ENCODE measurements around the gene NRIP1.
"Not testable (repeated sequence)": the region's sequence is repeated elsewhere in the genome, so short reads cannot be mapped to it uniquely, and the experiment has no call there.

NRIP1 gene

DNA sequence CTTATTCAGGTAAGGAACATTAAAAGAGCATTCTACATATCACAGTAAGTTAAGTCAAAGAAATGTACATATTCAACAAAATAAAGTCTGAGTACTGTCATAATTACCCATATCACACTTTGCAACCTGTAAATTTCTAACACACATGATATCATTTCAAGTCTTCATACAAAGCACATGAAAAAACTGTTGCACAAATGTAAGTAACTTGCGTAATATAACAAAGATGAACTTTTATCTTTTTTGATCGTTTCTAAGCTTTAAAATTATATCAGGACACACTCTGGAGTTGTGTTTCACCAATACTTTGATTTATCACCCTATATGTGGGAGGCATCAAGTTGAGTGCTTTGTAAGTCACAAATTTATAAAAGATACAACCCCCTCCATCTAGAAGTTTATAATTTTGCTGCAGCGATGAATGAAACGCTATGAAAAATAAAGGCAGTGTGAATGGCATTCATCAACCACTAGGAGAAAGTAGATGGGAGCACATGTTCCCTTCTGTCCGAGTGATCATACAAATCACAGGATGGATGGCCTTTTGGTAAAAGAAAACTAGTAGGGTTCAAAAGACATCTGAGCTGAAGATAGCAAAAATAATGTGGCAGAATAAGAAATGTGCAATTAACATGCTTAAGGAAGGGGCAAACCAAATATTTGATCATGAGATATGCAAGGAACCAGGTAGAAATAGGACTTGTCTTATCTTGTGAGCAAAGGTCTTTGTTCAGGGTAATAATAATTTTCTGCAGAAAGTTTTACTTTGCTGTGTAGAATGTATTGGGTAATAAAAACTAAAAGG lies 27.5 kb downstream of the NRIP1 start:
- no peak for DNase-seq

- no peak for DNase-seq
These were observed 28.6 kb downstream of the NRIP1 start for GRCh38 chr21:15036189-15036588.

GRCh38 chr21:15034126-15034853 lies 30.5 kb downstream of the NRIP1 start:
- DNase-seq, result no peak

DNA sequence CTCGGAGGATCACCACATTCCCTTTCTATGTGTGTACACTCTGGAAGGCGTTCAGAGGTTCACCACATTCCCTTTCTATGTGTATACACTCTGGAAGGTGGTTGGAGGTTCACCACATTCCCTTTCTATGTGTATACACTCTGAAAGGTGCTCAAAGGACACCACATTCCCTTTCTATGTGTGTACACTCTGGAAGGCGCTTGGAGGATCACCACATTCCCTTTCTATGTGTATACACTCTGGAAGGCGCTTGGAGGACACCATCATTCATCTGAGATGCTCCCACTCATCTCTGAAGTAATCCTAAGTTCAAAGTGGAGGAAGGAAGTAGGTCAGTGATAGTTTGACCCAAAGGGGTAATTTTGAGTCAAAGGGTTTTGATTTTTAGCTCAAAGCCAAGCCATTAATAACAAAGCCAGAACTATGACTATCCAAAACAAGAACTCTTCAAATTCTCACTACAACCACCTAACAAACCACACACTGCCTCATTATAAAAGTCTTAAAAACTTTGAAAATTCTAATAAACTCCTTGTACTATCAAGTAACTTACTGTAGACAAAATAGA lies 32.9 kb downstream of the NRIP1 start:
- DNase-seq, result no peak

DNA sequence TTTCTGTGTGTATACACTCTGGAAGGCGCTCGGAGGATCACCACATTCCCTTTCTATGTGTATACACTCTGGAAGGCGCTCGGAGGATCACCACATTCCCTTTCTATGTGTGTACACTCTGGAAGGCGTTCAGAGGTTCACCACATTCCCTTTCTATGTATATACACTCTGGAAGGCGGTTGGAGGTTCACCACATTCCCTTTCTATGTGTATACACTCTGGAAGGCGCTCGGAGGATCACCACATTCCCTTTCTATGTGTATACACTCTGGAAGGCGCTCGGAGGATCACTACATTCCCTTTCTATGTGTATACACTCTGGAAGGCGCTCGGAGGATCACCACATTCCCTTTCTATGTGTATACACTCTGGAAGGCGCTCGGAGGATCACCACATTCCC lies 33.4 kb downstream of the NRIP1 start:
- DNase-seq, result not testable (repeated sequence)

- not testable (repeated sequence) for DNase-seq
These were observed 33.9 kb downstream of the NRIP1 start for GRCh38 chr21:15030861-15031260.

GRCh38 chr21:15029077-15029476 lies 35.7 kb downstream of the NRIP1 start:
- no peak for DNase-seq

GRCh38 chr21:15028186-15028585 lies 36.6 kb downstream of the NRIP1 start:
- no peak for DNase-seq

- no peak for DNase-seq
These were observed 37.7 kb downstream of the NRIP1 start for GRCh38 chr21:15027056-15027455.

DNA sequence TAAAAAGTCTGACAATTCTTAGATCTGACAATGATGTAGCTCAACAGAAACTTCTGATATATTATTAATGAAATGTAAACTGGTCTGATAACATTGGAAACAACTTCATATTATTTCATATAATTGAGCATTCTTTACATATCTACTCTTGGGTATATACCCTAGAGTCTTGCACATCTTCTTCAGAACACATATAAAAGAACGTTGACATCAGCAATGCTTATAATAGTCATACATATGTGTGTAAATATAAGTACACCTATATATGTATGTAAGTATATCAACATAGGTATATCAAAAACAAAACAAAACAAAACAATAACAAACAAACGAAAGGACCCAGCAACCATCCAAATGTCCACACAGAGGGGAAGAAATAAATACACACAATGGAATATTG lies 38.4 kb downstream of the NRIP1 start:
- DNase-seq, result no peak

DNA sequence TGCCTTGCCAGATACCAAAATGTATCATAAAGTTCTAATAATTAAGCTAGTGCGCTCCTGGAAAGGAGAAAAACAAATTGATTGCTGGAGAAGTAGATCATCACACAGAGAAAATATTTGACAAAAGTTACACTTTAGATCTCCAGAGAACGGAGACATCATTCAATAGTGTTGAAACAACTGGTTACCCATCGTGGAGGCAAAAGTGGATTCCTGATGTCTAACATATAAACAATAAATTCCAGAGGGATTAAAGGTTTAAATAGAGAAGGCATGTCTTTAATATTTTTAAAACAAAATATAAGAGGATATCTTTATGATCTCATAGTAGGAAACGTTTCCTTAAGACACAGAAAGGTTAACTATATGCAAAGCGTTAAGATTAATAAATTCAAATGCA lies 41.0 kb downstream of the NRIP1 start:
- no peak for DNase-seq

DNA sequence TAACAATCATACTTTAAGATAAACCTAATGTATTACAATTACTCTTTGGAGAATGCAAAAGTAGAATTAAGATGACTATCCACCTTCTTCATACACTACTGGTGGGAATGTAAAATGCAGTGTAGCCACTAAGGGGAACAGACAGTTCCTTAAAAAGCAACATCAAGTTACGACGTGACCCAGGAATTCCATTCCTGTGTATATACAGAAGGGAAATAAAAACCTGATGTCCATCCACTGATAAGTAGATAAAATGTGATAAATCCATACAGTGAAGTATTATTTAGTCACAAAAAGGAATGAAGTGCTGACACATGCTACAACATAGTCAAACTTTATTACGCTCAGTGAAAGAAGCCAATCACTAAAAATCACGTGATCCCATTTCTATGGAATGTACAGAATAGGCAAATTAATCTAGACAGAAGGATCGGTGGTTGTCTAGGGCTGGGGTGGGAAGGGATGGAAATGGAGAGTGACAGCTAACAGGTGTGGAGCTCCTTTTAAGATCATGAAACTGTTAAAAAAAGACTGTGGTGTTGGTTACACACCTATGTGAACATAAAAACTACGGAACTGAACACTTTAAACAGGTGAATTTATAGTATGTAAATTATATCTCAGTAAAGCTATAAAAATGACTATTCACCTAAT lies 42.1 kb downstream of the NRIP1 start:
- DNase-seq, result no peak

DNA sequence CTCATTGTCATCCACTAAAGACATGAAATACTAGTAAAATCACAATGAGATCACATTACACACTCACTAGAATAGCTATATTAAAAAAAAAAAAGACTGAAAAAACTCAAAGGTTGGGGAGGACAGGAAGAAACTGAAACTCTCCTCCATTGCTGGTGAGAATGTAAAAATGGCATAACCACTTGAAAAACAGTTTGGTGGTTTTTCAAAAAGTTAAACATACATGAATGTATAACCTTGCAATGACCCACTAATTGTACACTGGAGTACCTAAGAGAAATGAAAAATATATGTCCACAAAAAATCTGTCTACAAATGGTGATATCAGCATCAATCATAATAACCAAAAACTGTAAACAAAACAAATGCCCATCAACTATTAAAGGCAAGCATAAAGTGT lies 44.0 kb downstream of the NRIP1 start:
- DNase-seq, result no peak

DNA sequence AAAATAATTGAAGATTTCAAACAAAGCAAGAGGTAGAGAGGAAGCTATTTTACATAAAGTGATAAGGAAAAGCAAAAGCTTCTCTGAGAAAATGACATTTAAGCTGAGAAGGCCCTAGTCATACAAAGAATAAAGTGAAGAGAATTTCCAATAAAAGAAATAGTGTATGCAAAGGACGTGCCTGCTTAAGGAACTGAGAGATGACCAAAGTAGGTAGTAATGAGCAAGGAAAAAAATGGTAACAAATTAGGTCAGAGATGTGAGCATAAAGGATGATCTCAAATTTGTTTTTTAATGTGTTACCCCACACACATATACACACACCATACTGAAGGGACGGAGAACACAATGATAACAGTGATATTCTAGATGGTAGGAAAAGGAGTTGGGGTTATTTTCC lies 46.4 kb downstream of the NRIP1 start:
- no peak for DNase-seq

GRCh38 chr21:15015622-15016471 lies 49.0 kb downstream of the NRIP1 start:
- no peak for DNase-seq

GRCh38 chr21:15014221-15014620 lies 50.6 kb downstream of the NRIP1 start:
- no peak for DNase-seq

DNA sequence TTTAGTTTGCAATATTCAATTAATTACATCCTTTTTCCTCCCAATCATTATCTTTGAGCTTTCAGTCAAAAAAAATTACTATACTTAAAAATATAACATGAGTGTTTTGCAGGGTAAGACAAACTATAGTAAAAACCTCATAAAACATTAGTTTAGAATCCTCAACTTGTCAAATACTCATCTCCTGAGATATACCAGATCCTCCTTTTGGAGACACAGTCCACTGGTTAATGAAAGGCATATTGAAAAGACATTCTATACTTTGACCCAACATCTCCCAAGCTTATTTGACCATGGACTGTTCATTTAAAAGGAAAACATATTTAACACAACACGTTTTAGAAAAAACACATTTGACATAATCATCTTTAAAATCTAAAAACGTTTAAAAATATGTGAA lies 52.8 kb downstream of the NRIP1 start:
- no peak for DNase-seq

GRCh38 chr21:15010645-15011044 lies 54.2 kb downstream of the NRIP1 start:
- DNase-seq, result no peak

- no peak for DNase-seq
These were observed 54.9 kb downstream of the NRIP1 start for GRCh38 chr21:15009837-15010363.

DNA sequence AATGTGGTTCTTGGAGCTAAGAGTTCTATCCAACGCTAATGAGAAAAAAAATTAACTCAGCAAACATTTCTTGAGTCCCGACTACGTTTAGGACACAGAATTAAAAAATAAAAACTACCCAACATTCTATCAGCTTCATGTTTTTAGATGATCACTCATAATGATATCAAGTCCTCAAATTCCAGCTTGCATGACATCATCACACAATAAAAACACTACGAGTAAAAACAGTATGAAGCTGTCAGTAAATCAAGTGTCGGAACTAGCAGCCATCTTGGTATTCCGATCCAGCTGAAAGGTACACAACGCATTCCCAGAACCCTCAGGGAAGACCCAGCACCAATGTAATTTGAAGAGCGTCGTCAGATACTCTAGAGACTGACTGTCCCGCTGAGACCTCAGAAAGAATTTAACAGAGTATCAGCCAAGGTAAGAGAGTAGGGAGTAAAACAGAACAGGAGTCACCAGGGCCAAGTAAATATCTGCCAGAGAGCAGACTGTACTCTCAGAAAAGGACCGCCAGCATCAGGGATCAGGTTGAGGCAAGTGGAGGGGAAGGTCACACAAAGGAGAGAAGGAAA lies 57.0 kb downstream of the NRIP1 start:
- no peak for DNase-seq

- DNase-seq, result no peak
These were observed 58.1 kb downstream of the NRIP1 start for GRCh38 chr21:15006594-15007230.

All from NCI-H774 (cell line).